GM21825 (cell line): Measurements from ENCODE around the gene UBE2F.
"Not testable (repeated sequence)": the region's sequence is repeated elsewhere in the genome, so short reads cannot be mapped to it uniquely, and the experiment has no call there.

Experiments
- ATAC-seq: cut with Tn5 transposase; IDR thresholded peaks from one replicate; pipeline ENCODE4 v1.9.1; 2021; ENCODE audit warnings: mild to moderate bottlenecking, moderate library complexity; ENCODE audit not compliant: unreplicated experiment

Gene UBE2F

GRCh38 chr2:238013806-238014205 lies 47.0 kb downstream of the UBE2F start:
- no peak for ATAC-seq

GRCh38 chr2:238015705-238016104 lies 48.9 kb downstream of the UBE2F start:
- no peak for ATAC-seq

GRCh38 chr2:238016526-238016925 lies 49.7 kb downstream of the UBE2F start:
- no peak for ATAC-seq

GRCh38 chr2:238019962-238020361 lies 53.1 kb downstream of the UBE2F start:
- no peak for ATAC-seq

GRCh38 chr2:238020816-238021215 lies 54.0 kb downstream of the UBE2F start:
- ATAC-seq = no peak

- ATAC-seq = no peak
Observed at GRCh38 chr2:238021327-238021726, 54.5 kb downstream of the UBE2F start.

- ATAC-seq = no peak
Observed at GRCh38 chr2:238022594-238023157, 55.9 kb downstream of the UBE2F start.

GRCh38 chr2:238023608-238024007 lies 56.8 kb downstream of the UBE2F start:
- no peak for ATAC-seq

GRCh38 chr2:238024986-238025385 lies 58.2 kb downstream of the UBE2F start:
- ATAC-seq = no peak

GRCh38 chr2:238025741-238026360 lies 59.0 kb downstream of the UBE2F start:
- ATAC-seq = no peak

- ATAC-seq = no peak
Observed at GRCh38 chr2:238027058-238027457, 60.2 kb downstream of the UBE2F start.

GRCh38 chr2:238027591-238028415 lies 61.0 kb downstream of the UBE2F start:
- ATAC-seq = no peak

GRCh38 chr2:238029853-238030252 lies 63.0 kb downstream of the UBE2F start:
- no peak for ATAC-seq

- ATAC-seq = no peak
Observed at GRCh38 chr2:238030422-238031155, 63.8 kb downstream of the UBE2F start.

- ATAC-seq = no peak
Observed at GRCh38 chr2:238031751-238032150, 64.9 kb downstream of the UBE2F start.

GRCh38 chr2:238032755-238033337 lies 66.0 kb downstream of the UBE2F start:
- ATAC-seq = no peak

- not testable (repeated sequence) for ATAC-seq
Observed at GRCh38 chr2:238033991-238034390, 67.2 kb downstream of the UBE2F start.

- ATAC-seq = no peak
Observed at GRCh38 chr2:238038203-238038602, 71.4 kb downstream of the UBE2F start.

GRCh38 chr2:238039151-238039550 lies 72.3 kb downstream of the UBE2F start:
- ATAC-seq = no peak

- ATAC-seq = no peak
Observed at GRCh38 chr2:238039985-238040384, 73.2 kb downstream of the UBE2F start.

- no peak for ATAC-seq
Observed at GRCh38 chr2:238040918-238041317, 74.1 kb downstream of the UBE2F start.
